B cell (primary cell): ENCODE measurements around the gene EDN1. TPM values are rescaled to one million over a fixed set of nuclear protein-coding genes. Genes with fewer than 3 reads are reported as not detected.

ENCODE experiments used
- ATAC-seq: fragments of 200-7000 bp; cut with Tn5 transposase; one replicate; pipeline ENCODE4 v1.10.0; 2021; ENCODE audit warnings: low read depth, mild to moderate bottlenecking, moderate number of reproducible peaks, moderate library complexity
- CTCF ChIA-PET: fragments of 350-600 bp; sonication (Branson Sonifier 250); formaldehyde crosslinking; loops from one replicate; lab custom pipeline; 2021; ENCODE audit warnings: antibody characterized with exemption, inconsistent platforms; lab: Charles Lee
- POLR2A ChIA-PET: fragments of 350-600 bp; sonication (Branson Sonifier 250); formaldehyde crosslinking; loops from one replicate; lab custom pipeline; 2021; ENCODE audit warnings: antibody characterized with exemption; lab: Charles Lee
- DNase-seq: peaks from one replicate; pipeline ENCODE4 v3.0.0; 2013
- H2AFZ ChIP-seq: 2 replicates; pipeline ENCODE4 v1.6.1; 2012; ENCODE audit warnings: mild to moderate bottlenecking, low read depth, low read length; ENCODE audit not compliant: insufficient read depth, poor library complexity, severe bottlenecking
- H3K27ac ChIP-seq, 2 donors: 1 replicate in 1 of 2; 2 replicates in 1 of 2; pipeline ENCODE4 v1.5.1; 2012 to 2013; ENCODE audit warnings: low read length in 2 of 2, mild to moderate bottlenecking in 2 of 2, moderate library complexity in 1 of 2
- H3K27me3 ChIP-seq, 4 experiments: fragments of 200-600 bp in 1 of 4; sonication (generic) in 1 of 4; replicated peaks in 1 of 4; 1 replicate in 2 of 4; 2 replicates in 2 of 4; pipeline versions ENCODE4 v1.6.1 to v1.7.0; 2013 to 2016; ENCODE audit warnings: low read length in 3 of 4, mild to moderate bottlenecking in 2 of 4, mixed read lengths in 1 of 4, moderate library complexity in 1 of 4; ENCODE audit not compliant: insufficient read depth in 4 of 4, control insufficient read depth in 3 of 4; ENCODE audit errors: control extremely low read depth in 1 of 4
- H3K36me3 ChIP-seq, 2 experiments: replicated peaks in 1 of 2; 1 replicate in 1 of 2; 2 replicates in 1 of 2; pipeline versions ENCODE4 v1.6.1 to v1.7.1; 2013; ENCODE audit warnings: low read length in 1 of 2; ENCODE audit not compliant: insufficient read depth in 2 of 2, control insufficient read depth in 1 of 2; ENCODE audit errors: control extremely low read depth in 1 of 2, extremely low read depth in 1 of 2
- H3K4me1 ChIP-seq, 2 donors: fragments of 200-600 bp in 1 of 2; sonication (generic) in 1 of 2; 1 replicate in 1 of 2; 2 replicates in 1 of 2; pipeline versions ENCODE4 v1.5.1 to v1.6.1; 2013 to 2017; ENCODE audit warnings: low read length in 2 of 2; ENCODE audit not compliant: control insufficient read depth in 2 of 2, insufficient read depth in 2 of 2
- H3K4me2 ChIP-seq: replicated peaks from 2 replicates; pipeline ENCODE3; 2012; ENCODE audit warnings: mild to moderate bottlenecking, low read depth, low read length; ENCODE audit not compliant: poor library complexity, severe bottlenecking
- H3K4me3 ChIP-seq, 5 experiments: fragments of 200-600 bp in 1 of 5; sonication (generic) in 1 of 5; 1 replicate in 3 of 5; 2 replicates in 2 of 5; pipeline versions ENCODE4 v1.5.1 to v1.7.0; 2011 to 2016; ENCODE audit warnings: low read length in 4 of 5, mild to moderate bottlenecking in 4 of 5, low read depth in 2 of 5, control low read depth in 1 of 5, moderate library complexity in 1 of 5; ENCODE audit not compliant: insufficient read depth in 1 of 5; ENCODE audit errors: control extremely low read depth in 1 of 5, extremely low read depth in 1 of 5
- H3K79me2 ChIP-seq: fragments of 200-600 bp; sonication (generic); one replicate; pipeline ENCODE4 v1.6.0; 2016; ENCODE audit warnings: low read length; ENCODE audit not compliant: control insufficient read depth, insufficient read depth
- H3K9ac ChIP-seq: fragments of 200-600 bp; sonication (generic); 2 replicates; pipeline ENCODE4 v1.6.1; 2017; ENCODE audit warnings: mild to moderate bottlenecking, low read length, moderate library complexity
- H3K9me3 ChIP-seq, 3 donors: one replicate each; pipeline versions ENCODE4 v1.6.1 to v1.7.1; 2013; ENCODE audit warnings: low read length in 2 of 3; ENCODE audit not compliant: control insufficient read depth in 2 of 3, insufficient read depth in 1 of 3; ENCODE audit errors: control extremely low read depth in 1 of 3
- H4K20me1 ChIP-seq: 2 replicates; pipeline ENCODE4 v1.6.0; 2012; ENCODE audit warnings: mild to moderate bottlenecking, low read length; ENCODE audit not compliant: insufficient read depth, control insufficient read depth, poor library complexity, severe bottlenecking
- H3K27ac Mint-ChIP-seq: one replicate; pipeline ENCODE4 v1.8.0; 2021; ENCODE audit warnings: mixed read lengths
- H3K27me3 Mint-ChIP-seq: one replicate; pipeline ENCODE4 v1.8.0; 2021; ENCODE audit warnings: mixed read lengths
- H3K4me1 Mint-ChIP-seq: one replicate; pipeline ENCODE4 v1.8.0; 2021; ENCODE audit warnings: mixed read lengths
- H3K4me3 Mint-ChIP-seq: one replicate; pipeline ENCODE4 v1.8.0; 2021; ENCODE audit warnings: mixed read lengths
- H3K9me3 Mint-ChIP-seq: one replicate; pipeline ENCODE4 v1.8.0; 2022; ENCODE audit warnings: mixed read lengths; ENCODE audit not compliant: insufficient read depth
- EZH2 ChIP-seq: IDR thresholded peaks from 2 replicates; pipeline ENCODE4 v1.6.1; 2012; ENCODE audit warnings: borderline replicate concordance, low read depth, mild to moderate bottlenecking, moderate library complexity, low read length; ENCODE audit not compliant: insufficient read depth, poor library complexity, severe bottlenecking
- WGBS: methylation state at CpG from one replicate; pipeline ENCODE4 v1.1.5; 2013; ENCODE audit warnings: missing lambda C conversion rate; ENCODE audit not compliant: insufficient coverage; 5-methylcytosine and 5-hydroxymethylcytosine counted together
- intact Hi-C: fragments of 100-400 bp; cut with micrococcal nuclease; formaldehyde crosslinking; loops from one replicate; pipeline ENCODE4 v1.10.0; 2022
- polyA plus RNA-seq: library from polyadenylated mRNA; depleted of rRNA; stranded (reverse); fragments of >200 nt; gene quantifications from 2 replicates; pipeline ENCODE4 v1.2.3, GENCODE V29; 2012
- total RNA-seq, 2 donors: library from RNA; stranded (reverse); fragments of 120-200 nt in 1 of 2; gene quantifications; 1 replicate in 1 of 2; 2 replicates in 1 of 2; pipeline versions ENCODE4 v1.2.3 to v1.2.4, GENCODE V29; 2013 to 2022
- TF ChIP-seq, protein P1 (sequence below): fragments of 200-600 bp; IDR thresholded peaks from one replicate; pipeline ENCODE4 v1.8.0; 2022; ENCODE audit warnings: antibody characterized with exemption, mild to moderate bottlenecking

The EDN1 gene
- total and polyA plus RNA-seq, 2 donors (not counting 1 experiment from before 2014, with no cell fraction given): 1.4 to 2.1 TPM

DNA sequence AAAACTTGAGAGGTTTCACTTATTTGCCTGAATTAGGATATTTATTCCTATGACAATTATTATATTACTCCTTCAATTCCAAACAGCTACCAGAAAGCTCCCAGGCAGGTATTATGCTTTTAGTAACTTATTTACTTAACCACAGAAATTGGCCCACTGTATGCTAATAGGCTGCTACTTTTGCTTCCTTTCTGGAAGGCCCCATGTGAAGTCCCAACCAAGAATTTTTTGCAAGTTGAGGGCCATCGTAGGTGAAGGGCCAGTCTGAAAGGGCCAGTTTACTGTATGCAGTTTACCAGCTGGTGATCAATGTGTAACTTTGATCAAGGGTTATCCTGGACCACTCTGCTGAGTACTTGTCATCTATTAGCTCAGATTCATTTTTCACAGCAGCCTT lies 45.0 kb downstream of the EDN1 start:
- Histone ChIP-seq H3K9me3 (no peaks in the 10 kb centered on the region), H3K27ac (no peak overlapping the region), H3K4me1 (peaks cover 3% of the 10 kb centered on the region in 2 donors), H2AFZ (no peak overlapping the region), H3K4me2 (no peak overlapping the region), H3K4me3 (no peak overlapping the region), H3K79me2 (no peaks in the 10 kb centered on the region), H3K36me3 (no peaks in the 10 kb centered on the region), H4K20me1 (no peaks in the 10 kb centered on the region), H3K9ac (no peak overlapping the region), H3K27me3 (no peaks in the 10 kb centered on the region)
- DNase-seq (no peak), ATAC-seq (no peak)
- H3K9me3 Mint-ChIP-seq: no peaks in the 10 kb centered on the region
- H3K4me3 Mint-ChIP-seq: no peak overlapping the region
- intact Hi-C loops: no loop called here
- POLR2A ChIA-PET: no interaction called here
- H3K27ac Mint-ChIP-seq: no peak overlapping the region
- CTCF ChIA-PET: no interaction called here
- H3K4me1 Mint-ChIP-seq: peaks cover 11% of the 10 kb centered on the region
- no peaks in the 10 kb centered on the region for H3K27me3 Mint-ChIP-seq
- TF ChIP-seq, protein P1, sequence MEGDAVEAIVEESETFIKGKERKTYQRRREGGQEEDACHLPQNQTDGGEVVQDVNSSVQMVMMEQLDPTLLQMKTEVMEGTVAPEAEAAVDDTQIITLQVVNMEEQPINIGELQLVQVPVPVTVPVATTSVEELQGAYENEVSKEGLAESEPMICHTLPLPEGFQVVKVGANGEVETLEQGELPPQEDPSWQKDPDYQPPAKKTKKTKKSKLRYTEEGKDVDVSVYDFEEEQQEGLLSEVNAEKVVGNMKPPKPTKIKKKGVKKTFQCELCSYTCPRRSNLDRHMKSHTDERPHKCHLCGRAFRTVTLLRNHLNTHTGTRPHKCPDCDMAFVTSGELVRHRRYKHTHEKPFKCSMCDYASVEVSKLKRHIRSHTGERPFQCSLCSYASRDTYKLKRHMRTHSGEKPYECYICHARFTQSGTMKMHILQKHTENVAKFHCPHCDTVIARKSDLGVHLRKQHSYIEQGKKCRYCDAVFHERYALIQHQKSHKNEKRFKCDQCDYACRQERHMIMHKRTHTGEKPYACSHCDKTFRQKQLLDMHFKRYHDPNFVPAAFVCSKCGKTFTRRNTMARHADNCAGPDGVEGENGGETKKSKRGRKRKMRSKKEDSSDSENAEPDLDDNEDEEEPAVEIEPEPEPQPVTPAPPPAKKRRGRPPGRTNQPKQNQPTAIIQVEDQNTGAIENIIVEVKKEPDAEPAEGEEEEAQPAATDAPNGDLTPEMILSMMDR: no peak
- no peak for TF ChIP-seq EZH2
- WGBS: 40% methylated on average over 1 of the region's 1 CpG

DNA sequence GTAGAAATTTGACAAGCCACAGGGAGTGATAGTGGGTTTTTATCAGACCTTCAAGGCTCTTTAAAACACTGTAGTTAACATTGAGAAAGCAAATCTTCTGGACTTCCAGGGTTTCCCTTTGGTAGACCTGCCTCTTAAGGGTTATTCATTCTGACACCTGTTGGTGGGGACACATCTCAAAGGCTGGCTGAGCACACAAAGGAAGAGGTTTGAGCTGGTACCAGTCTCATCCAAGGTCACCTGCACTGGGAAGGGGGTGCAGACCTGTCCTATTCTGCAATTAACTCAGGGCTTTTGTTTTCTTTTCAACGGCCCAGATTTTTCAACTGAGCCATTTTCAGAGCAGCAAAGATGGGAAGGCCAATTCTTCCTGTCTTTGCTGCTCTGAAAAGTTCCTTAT lies 45.6 kb downstream of the EDN1 start:
- H3K27ac ChIP-seq: no peak overlapping the region
- DNase-seq (no peak), ATAC-seq (no peak)
- H3K9me3 ChIP-seq: no peaks in the 10 kb centered on the region
- TF ChIP-seq EZH2: no peak
- TF ChIP-seq, protein P1: no peak
- H3K4me3 ChIP-seq: no peak overlapping the region
- Mint-ChIP-seq H3K27ac (no peak overlapping the region), H3K9me3 (no peaks in the 10 kb centered on the region), H3K4me1 (peaks cover 11% of the 10 kb centered on the region), H3K4me3 (no peak overlapping the region), H3K27me3 (no peaks in the 10 kb centered on the region)
- no peaks in the 10 kb centered on the region for H3K79me2 ChIP-seq
- intact Hi-C loops: no loop called here
- ChIA-PET CTCF (no interaction called here), POLR2A (no interaction called here)
- H3K36me3 ChIP-seq: no peaks in the 10 kb centered on the region
- H4K20me1 ChIP-seq: no peaks in the 10 kb centered on the region
- peaks cover 3% of the 10 kb centered on the region in 2 donors for H3K4me1 ChIP-seq
- H2AFZ ChIP-seq: no peak overlapping the region
- no peak overlapping the region for H3K4me2 ChIP-seq
- 86% methylated on average over 1 of the region's 1 CpG for WGBS
- no peak overlapping the region for H3K9ac ChIP-seq
- H3K27me3 ChIP-seq: no peaks in the 10 kb centered on the region
